GM21528 (cell line): Measurements from ENCODE around the gene SMYD2.
A peak's percentile ranks its signal among the peaks of the same experiment; 100 is the strongest.

Source experiments
- ATAC-seq: cut with Tn5 transposase; IDR thresholded peaks from one replicate; pipeline ENCODE4 v1.9.1; 2021; ENCODE audit warnings: mild to moderate bottlenecking, moderate library complexity; ENCODE audit not compliant: unreplicated experiment, low FRiP score

SMYD2 gene

DNA sequence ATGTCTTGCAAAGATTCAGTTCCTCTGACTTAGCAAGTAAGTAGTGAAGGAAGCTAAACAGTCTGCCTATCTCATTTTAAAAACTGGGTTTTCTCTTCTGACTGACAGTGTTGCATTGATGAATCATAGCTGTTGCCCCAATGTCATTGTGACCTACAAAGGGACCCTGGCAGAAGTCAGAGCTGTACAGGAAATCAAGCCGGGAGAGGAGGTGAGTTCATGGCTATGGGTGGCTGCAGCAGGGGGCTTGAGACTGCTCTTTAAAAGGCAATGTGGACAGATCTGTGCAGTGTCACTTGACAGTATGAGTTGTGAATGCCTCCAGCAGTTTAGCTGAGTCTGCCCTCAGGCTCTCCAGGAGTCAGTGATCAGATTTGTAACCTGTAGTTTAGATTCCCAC lies 46.6 kb downstream of the SMYD2 start:
- ATAC-seq = no peak

DNA sequence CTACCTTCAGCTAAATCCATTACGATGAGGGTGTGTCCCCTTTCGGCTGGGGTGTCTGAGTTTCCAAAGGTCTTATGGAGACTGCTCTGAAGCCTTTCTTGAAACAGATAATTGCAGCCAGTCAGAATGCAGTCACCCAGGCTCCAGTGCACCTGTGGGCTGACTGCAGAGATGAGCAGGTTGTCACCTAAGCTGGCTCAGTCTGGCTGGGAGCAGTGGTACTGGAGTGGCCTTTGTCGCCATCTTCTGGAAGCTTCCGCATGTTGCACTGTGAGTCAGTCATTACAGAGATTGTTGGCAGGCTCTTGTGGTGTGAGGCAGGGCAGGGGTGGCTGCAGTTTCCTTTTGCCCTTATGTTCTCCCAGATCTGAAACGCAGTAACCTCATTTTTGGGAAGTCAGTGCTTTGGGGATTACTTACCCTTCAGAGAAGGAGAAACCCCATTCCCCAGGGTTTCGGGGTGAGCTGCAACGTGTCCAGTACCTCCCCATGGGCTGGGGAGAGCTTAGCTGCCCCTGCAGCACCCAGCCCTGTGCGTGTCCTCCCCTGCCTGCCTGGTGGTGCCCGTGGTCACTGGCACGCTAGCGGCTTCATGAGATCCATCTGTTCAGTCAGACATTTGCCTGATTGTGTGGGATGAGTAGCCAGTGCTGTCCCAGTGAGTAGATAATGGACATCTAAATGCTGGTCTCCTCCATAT lies 48.0 kb downstream of the SMYD2 start:
- peak; percentile 95 for ATAC-seq

- no peak for ATAC-seq
Measured at GRCh38 chr1:214329470-214330220, 48.7 kb downstream of the SMYD2 start.

GRCh38 chr1:214330222-214330621 lies 49.3 kb downstream of the SMYD2 start:
- no peak for ATAC-seq

DNA sequence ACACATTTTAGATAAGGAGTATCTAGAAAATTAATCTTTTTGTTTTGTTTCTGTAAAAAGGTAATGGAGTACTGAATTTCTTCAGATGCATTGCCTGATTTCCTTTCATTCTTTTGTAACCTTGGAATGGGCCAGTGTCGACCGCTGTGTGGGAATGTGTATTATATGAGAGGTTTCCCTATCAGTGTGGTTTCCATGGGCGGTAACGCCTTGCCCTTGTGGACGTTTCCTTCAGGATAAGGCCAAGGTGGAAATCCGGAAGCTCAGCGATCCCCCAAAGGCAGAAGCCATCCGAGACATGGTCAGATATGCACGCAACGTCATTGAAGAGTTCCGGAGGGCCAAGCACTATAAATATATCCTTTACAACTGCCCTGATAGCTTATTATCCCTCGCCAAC lies 49.8 kb downstream of the SMYD2 start:
- no peak for ATAC-seq

DNA sequence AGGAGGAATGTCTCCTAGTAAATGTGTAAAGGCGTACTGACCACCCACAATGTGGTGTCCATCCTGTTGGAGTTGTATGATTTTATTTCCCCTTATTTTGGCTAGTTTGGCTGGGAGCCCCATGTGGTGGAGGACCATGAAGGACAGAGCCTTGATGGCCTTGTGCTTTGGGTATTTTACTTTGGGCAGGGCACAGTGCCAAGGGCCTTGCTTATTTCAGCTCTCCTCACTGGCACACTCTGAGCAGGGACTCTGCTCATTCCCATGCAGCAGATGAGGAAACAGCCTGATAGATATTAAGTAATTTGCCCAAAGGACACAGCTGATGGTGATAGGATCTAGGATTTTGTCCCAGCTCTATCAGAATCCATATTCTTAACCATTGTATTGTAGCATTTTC lies 50.2 kb downstream of the SMYD2 start:
- ATAC-seq = no peak

DNA sequence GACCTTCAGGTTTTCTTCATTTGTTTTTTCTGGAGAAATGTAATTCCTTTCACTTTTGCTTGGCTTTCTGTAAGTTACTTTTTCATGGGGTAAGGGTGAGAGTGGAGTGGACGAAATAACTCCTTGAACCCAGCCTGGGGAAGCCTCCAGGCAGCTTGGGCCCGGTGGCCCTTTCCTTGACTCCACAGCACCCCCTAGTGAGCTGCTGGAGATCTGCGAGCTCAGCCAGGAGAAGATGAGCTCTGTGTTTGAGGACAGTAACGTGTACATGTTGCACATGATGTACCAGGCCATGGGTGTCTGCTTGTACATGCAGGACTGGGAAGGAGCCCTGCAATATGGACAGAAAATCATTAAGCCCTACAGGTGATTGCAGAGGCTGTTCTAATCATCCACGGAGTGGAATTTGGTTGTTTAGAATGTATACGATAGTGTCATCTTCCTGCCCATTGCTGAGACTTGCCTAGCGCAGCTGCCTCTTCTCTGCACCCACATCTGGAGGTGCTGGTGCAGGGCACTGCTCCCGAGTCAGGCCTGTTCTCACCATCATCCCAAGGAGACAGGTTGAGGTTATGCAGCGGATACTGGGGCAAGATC lies 51.0 kb downstream of the SMYD2 start:
- ATAC-seq = no peak

DNA sequence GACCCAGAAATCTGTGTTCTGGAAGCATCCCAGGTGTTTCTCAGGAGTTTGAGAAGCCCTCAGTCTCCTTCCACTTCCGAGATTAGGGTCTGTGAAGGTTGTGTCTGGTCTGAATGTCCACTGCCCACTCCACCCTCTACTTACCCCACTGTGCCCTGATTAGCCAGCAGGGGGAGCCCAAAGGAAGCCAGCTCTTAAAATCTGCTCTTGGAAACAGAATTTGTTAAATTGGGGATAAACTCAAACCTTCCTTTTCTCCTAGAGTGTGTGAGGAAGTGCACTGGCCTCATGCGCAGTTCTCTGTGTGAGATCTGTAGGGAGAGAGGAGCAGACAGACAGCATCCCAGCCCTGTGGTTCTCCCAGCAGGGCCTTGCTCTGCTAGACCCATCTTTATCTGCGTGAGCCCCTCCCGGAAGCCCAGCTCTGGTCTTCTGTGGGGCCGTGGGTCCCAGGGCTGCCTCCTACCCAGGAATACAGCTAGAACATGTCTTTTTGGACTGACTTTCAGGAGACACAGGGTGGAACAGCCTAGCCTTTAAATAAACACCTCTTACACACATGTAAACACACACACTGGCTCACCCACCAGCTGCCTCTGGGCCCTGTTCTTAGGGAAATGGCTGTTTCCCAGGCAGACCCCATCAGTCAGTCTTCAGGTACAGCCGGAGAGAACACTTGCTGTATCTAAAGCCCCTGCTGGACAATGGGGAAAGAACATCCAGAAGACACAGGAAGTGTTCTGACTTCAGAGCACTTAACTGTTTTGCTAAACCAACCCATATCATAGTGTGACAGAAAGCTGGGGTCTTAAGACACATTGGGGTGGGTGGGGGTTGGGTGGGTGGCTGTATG lies 52.2 kb downstream of the SMYD2 start:
- no peak for ATAC-seq

DNA sequence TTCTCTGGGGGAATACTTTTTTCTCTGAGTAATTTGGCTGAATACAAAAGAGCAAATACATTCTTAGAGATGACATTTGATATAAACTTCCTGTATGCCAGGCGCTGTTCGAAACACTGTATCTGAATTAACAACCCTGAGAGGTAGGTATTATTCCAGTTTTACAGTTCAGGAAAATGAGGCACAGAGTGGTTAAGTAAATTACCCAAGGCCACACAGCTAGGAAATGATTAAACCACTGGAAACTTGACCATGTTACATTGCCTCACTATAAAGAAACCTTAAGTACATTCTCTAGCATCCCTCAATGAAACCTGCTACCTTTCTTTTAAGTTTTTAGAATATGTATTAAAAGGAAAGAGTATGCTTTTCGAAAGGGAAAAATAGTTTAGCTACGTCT lies 54.6 kb downstream of the SMYD2 start:
- ATAC-seq = no peak

DNA sequence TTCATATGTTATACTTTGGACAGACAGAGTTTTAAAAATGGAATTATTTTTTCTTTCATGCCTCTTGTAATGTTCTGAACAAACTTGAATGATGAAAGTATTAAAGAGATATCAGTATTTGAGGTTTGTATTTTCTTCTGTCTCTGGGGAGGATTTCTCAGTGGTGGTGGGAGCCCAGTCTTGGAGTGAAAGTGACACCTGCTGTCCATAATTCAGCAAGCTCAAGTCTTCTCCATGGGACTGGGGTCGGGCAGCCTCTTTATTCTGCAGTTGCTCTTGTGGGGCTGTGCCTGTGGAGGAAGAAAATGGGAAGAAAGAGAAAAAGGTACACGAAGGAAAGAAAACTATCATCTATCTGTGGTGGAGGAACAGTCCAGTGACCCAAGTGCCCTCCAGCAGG lies 56.1 kb downstream of the SMYD2 start:
- ATAC-seq = no peak

GRCh38 chr1:214337511-214337910 lies 56.6 kb downstream of the SMYD2 start:
- ATAC-seq = no peak

DNA sequence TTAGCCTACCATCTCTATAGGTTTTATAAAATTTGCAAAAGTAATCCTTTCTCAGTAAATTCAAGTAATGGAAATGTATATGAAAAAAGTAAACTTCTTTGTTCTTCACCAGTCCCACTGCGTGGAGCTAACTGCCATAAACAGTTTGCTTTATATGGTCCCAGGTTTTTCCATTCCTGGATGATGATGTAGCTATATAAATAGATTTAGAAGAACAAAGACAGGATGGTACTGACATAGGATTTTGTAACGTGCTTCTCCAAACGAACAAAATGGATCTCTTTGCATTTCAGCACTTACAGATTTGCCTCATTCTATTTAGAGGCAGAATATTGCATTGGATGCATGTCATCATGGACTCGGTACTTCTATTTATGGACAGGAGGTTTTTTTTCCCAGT lies 57.3 kb downstream of the SMYD2 start:
- no peak for ATAC-seq

DNA sequence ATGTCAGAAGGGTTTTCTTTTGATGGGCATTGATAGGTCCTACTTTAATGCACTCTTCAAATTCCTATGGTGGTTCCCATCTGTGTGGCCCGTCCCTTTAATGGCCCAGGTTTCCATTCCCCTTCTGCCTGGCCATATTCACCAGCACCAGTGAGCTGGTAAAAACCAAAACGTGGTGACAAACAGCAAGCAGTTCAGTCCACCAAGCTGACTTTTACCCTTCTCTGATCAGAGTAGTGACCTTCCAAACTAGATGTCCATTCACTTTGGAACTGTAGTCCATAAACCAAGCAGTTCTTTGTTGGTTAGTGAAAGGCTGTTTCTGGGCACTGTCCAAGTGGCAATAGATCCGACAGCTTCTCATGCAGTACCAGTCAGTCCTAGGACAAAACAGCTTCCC lies 60.5 kb downstream of the SMYD2 start:
- ATAC-seq = no peak

- no peak for ATAC-seq
Measured at GRCh38 chr1:214341932-214342331, 61.0 kb downstream of the SMYD2 start.

GRCh38 chr1:214342525-214342924 lies 61.6 kb downstream of the SMYD2 start:
- ATAC-seq = no peak

DNA sequence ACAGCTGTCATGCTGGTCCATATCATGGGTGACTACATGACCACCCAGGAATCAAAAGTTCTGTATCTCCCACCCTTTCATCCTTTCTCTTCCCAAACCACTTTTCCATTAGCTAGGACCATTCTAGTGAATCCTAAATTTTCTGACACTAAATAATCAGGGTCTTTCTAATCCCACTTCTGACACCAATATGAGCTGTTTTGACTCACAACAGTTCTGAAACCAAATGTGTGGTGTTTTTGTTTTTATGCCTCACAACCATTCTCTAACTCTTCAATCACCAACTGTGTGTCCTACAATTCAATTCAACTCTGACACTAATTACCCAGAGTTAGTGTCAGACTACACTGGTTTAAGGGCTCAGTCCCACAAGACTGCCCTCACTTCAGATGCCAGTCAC lies 63.9 kb downstream of the SMYD2 start:
- ATAC-seq = no peak

DNA sequence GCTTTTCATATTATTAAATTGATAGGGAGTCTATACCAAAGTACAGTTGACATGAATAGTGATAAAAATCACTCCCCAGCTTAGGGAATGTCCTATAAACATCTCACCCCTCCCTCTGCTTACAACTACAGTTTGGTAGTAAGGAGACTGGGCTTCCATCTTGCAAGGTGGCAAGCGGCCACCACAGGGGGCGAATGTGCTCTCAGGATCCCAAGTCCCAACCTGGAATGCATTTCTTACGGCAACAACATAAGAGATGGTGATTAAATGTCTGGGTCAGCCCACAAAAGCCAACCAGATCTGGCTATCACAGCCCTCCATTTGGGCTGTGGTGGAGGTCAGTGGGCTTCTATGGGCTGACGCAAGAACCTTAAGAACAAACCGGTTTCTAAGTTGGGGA lies 68.0 kb downstream of the SMYD2 start:
- ATAC-seq = no peak

DNA sequence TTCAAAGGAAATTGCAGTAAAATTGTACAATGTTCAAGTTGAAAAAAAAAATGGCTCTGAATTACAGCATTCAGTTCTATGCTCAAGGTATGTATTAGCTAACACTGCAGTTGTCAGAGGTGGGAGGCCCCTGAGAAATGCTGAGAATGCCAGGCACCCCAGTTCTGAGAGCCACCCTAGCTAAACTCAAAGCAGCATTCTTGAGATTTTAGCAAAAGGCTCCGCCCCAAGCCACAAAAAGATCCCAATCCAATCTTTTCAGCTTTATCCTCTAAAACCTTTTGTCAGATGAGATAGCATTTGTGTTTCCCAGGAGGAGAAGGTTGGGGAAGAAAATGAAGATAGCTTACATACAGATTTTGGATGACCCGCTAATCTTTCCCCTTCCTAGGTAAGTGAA lies 68.8 kb downstream of the SMYD2 start:
- ATAC-seq = no peak

DNA sequence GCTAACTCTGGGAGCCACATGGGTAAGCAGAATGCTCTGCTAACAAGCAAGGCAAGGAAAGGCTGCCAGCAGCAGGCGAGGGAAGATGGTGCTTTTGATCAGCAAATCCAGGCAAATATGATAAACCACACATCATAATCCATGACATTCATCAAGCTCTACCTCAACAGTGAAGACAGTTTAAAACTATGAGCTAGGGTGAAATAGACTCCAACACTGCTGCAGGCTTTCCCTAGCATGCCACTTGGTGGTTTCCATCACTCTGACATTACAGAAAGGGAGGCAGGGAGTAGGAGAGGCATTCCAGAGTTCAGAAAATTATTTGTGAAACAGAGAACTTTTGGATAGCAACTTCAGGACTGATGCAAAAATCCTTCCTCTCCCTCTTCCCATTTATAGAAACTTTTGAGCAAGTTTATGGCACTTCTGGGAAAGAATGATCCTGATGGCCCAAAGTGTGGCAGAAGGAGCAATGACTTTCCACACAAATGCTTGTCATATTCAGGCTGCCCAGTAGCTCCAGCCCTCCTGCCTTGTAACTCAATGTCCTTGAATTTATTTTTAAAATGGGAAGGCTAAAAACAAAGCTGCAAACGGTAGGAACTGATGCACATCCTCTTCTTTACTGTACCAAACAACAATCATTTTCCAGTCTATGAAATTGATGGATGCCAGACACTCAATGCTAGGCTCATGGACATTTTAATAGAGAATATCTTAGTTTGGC lies 70.8 kb downstream of the SMYD2 start:
- ATAC-seq = no peak

DNA sequence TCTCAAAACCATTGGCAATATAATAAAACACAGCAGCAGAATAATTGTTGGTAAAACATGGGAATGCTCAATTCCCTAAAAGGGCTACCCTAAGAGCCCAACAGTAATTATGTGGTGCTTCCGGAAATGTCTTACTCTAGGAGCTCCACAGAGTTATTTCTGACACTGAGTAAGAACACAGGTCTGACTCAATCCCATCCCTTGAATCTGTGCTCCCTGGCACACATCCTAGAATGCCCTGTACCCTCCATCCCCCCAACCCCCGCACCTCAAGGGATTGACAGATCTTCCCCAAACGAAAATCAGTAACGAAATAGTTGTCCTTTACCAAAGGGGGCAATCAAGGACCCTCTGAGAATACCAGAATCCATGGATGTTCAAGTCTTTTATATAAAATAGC lies 71.9 kb downstream of the SMYD2 start:
- ATAC-seq = no peak
